Measurements from ENCODE around the gene BCAS3.

- TF ChIP-seq HNF4G (IDR thresholded peaks at IDR 0.05), result no peak
- TF ChIP-seq, protein P1, sequence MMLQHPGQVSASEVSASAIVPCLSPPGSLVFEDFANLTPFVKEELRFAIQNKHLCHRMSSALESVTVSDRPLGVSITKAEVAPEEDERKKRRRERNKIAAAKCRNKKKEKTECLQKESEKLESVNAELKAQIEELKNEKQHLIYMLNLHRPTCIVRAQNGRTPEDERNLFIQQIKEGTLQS (IDR thresholded peaks at IDR 0.05), result no peak
- TF ChIP-seq CTCF (IDR thresholded peaks at IDR 0.05; ENCODE audit: low read depth, low read length, missing input control), result no peak
- TF ChIP-seq REST (IDR thresholded peaks at IDR 0.05), result no peak
- no peak for TF ChIP-seq GABPA (IDR thresholded peaks at IDR 0.05 in 1 of 2, conservative IDR thresholded peaks at IDR 0.05 in 1 of 2)
- no peak for TF ChIP-seq RAD21 (IDR thresholded peaks at IDR 0.05)
- TF ChIP-seq MAX (IDR thresholded peaks at IDR 0.05), result no peak
- no peak for TF ChIP-seq JUND (IDR thresholded peaks at IDR 0.05)
- TF ChIP-seq YY1 (IDR thresholded peaks at IDR 0.05), result no peak
- no peak for TF ChIP-seq RXRA (IDR thresholded peaks at IDR 0.05)
Observed at GRCh38 chr17:61223725-61224124, 546.1 kb downstream of the BCAS3 start.
